AG09319 (cell line): ENCODE data around the gene RPS18.

Experiments
- DNase-seq: peaks from one replicate; pipeline ENCODE4 v3.0.0-alpha.2; 2010; ENCODE audit warnings: low read depth; ENCODE audit errors: extremely low read depth
- CTCF ChIP-seq: IDR thresholded peaks from 2 replicates; pipeline ENCODE4 v1.5.1; 2011; ENCODE audit warnings: low read depth, mild to moderate bottlenecking, inconsistent platforms, low read length, moderate library complexity

Gene RPS18

GRCh38 chr6:33296797-33297405 lies 25.0 kb downstream of the RPS18 start:
- no peak for DNase-seq
- TF ChIP-seq CTCF = no peak

- DNase-seq = no peak
- no peak for TF ChIP-seq CTCF
Measured at GRCh38 chr6:33297406-33297955, 25.6 kb downstream of the RPS18 start.

GRCh38 chr6:33297956-33298772 lies 26.3 kb downstream of the RPS18 start:
- TF ChIP-seq CTCF = no peak
- no peak for DNase-seq

- no peak for DNase-seq
- no peak for TF ChIP-seq CTCF
Measured at GRCh38 chr6:33298773-33299236, 26.9 kb downstream of the RPS18 start, which contains the start of gene RGL2. TSS of gene RGL2 (minus strand) at chr6:33298942. CDS start at chr6:33298610, 332 bp downstream.

- TF ChIP-seq CTCF = peak; percentile 86
- peak; percentile 75 for DNase-seq
Measured at GRCh38 chr6:33299237-33299944, 27.5 kb downstream of the RPS18 start.

- TF ChIP-seq CTCF = no peak
- DNase-seq = no peak
Measured at GRCh38 chr6:33301877-33302276, 30.0 kb downstream of the RPS18 start.
